K562 (cell line): ENCODE data around the gene LRRTM3. TPM values are rescaled to one million over a fixed set of nuclear protein-coding genes. Genes with fewer than 3 reads are reported as not detected.

ENCODE experiments used
- ATAC-seq: fragments of 200-7000 bp; cut with Tn5 transposase; 3 replicates; pipeline ENCODE4 v1.9.1; 2020; ENCODE audit warnings: moderate library complexity
- BruUV-seq: library from RNA; stranded (reverse); fragments of 400-500 nt; replicated peaks from 2 replicates; lab custom pipeline; 2021; lab: Mats Ljungman, UMichigan
- CTCF ChIA-PET: fragments of 300-600 bp; formaldehyde crosslinking; extraction: SDS; loops from one replicate; lab custom pipeline; 2021; ENCODE audit warnings: low intra/inter-chr PET ratio; lab: Yijun Ruan, JAX
- POLR2A ChIA-PET: fragments of 300-600, 350-650 bp; sonication (Branson Sonifier 250); formaldehyde crosslinking; extraction: SDS; loops from one replicate; lab custom pipeline; 2021; ENCODE audit warnings: antibody characterized with exemption, inconsistent platforms; lab: Yijun Ruan, JAX
- DNase-seq, 4 experiments: peaks; one replicate each; pipeline versions ENCODE4 v3.0.0 to v3.0.0-alpha.2; 2011 to 2018; ENCODE audit warnings: low spot score in 3 of 4, mixed read lengths in 3 of 4; ENCODE audit errors: extremely low read depth in 1 of 4
- FAIRE-seq: peaks from 2 replicates; lab custom pipeline; 2011; peaks lifted over from hg19 to GRCh38; lab: Jason Lieb, UNC
- H2AFZ ChIP-seq: 2 replicates; pipeline ENCODE4 v1.6.0; 2011; ENCODE audit warnings: low read depth, low read length, control low read depth, inconsistent platforms
- H3K27ac ChIP-seq: fragments of 200-600 bp; 3 replicates; pipeline ENCODE4 v1.8.0; 2011; ENCODE audit warnings: low read depth, mild to moderate bottlenecking, control low read depth, inconsistent platforms, low read length, moderate library complexity, mixed read lengths; ENCODE audit errors: extremely low read depth
- H3K27me3 ChIP-seq, 2 experiments: fragments of 300-600 bp in 1 of 2; 2 replicates in 1 of 2; 3 replicates in 1 of 2; pipeline versions ENCODE4 v1.6.0 to v1.8.0; 2011; ENCODE audit warnings: inconsistent platforms in 2 of 2, low read length in 2 of 2, mild to moderate bottlenecking in 1 of 2, mixed read lengths in 1 of 2, moderate library complexity in 1 of 2; ENCODE audit not compliant: control insufficient read depth in 2 of 2, insufficient read depth in 2 of 2
- H3K36me3 ChIP-seq: fragments of 300-600 bp; 3 replicates; pipeline ENCODE4 v1.8.0; 2011; ENCODE audit warnings: mild to moderate bottlenecking, low read length, inconsistent platforms; ENCODE audit not compliant: control insufficient read depth, insufficient read depth
- H3K4me1 ChIP-seq, 2 experiments: fragments of 200-600 bp in 1 of 2; replicated peaks in 1 of 2; 2 replicates in 1 of 2; 3 replicates in 1 of 2; pipeline versions ENCODE4 v1.5.1 to v1.8.0; 2011; ENCODE audit warnings: inconsistent platforms in 2 of 2, low read length in 2 of 2, mild to moderate bottlenecking in 1 of 2, mixed read lengths in 1 of 2, moderate library complexity in 1 of 2; ENCODE audit not compliant: control insufficient read depth in 2 of 2, insufficient read depth in 2 of 2
- H3K4me2 ChIP-seq: 2 replicates; pipeline ENCODE4 v1.6.1; 2011; ENCODE audit warnings: low read length, control low read depth, inconsistent platforms, mixed read lengths; ENCODE audit not compliant: insufficient read depth
- H3K4me3 ChIP-seq: fragments of 200-600 bp; sonication (generic), shearing (Covaris generic); 2 replicates; pipeline ENCODE4 v1.5.1; 2016; ENCODE audit warnings: control low read depth, inconsistent platforms
- H3K79me2 ChIP-seq: fragments of 200-600 bp; 3 replicates; pipeline ENCODE4 v1.8.0; 2011; ENCODE audit warnings: low read length, inconsistent platforms; ENCODE audit not compliant: control insufficient read depth, insufficient read depth
- H3K9ac ChIP-seq, 2 experiments: 2 replicates each; pipeline versions ENCODE4 v1.6.0 to v1.6.1; 2011; ENCODE audit warnings: low read depth in 2 of 2, low read length in 2 of 2, control low read depth in 1 of 2, inconsistent platforms in 1 of 2, mild to moderate bottlenecking in 1 of 2, mixed read lengths in 1 of 2; ENCODE audit not compliant: insufficient read depth in 1 of 2
- H3K9me1 ChIP-seq: one replicate; pipeline ENCODE4 v1.6.0; 2011; ENCODE audit warnings: inconsistent platforms, mild to moderate bottlenecking, low read length, moderate library complexity; ENCODE audit not compliant: control insufficient read depth, insufficient read depth
- H3K9me3 ChIP-seq: replicated peaks from 2 replicates; pipeline ENCODE4 v1.5.1; 2011; ENCODE audit warnings: low read depth, low read length, inconsistent platforms; ENCODE audit not compliant: control insufficient read depth, insufficient read depth
- H4K20me1 ChIP-seq: replicated peaks from 2 replicates; pipeline ENCODE4 v1.6.1; 2011; ENCODE audit warnings: low read length, inconsistent platforms, mixed read lengths; ENCODE audit not compliant: control insufficient read depth, insufficient read depth
- DIDO1 ChIP-seq: fragments of 450-650 bp; IDR thresholded peaks from 2 replicates; pipeline ENCODE4 v1.6.1; 2016; ENCODE audit warnings: low read depth, missing biosample characterization, missing genetic modification characterization
- HNRNPUL1 ChIP-seq: fragments of 200-400 bp; formaldehyde crosslinking; IDR thresholded peaks from 2 replicates; pipeline ENCODE4 v1.6.1; 2017; ENCODE audit warnings: low read length
- KLF1 ChIP-seq: fragments of 450-650 bp; IDR thresholded peaks from 2 replicates; pipeline ENCODE4 v1.6.1; 2016; ENCODE audit warnings: missing genetic modification characterization, missing compliant biosample characterization
- SRSF1 ChIP-seq: fragments of 200-400 bp; formaldehyde crosslinking; IDR thresholded peaks from 2 replicates; pipeline ENCODE4 v1.6.1; 2017; ENCODE audit warnings: mild to moderate bottlenecking, low read depth, low read length, moderate library complexity
- TARDBP ChIP-seq: fragments of 450-650 bp; IDR thresholded peaks from 2 replicates; pipeline ENCODE4 v1.6.1; 2016
- ZFP30 ChIP-seq: fragments of 250-450 bp; sonication (Bioruptor Pico); IDR thresholded peaks from 2 replicates; pipeline ENCODE4 v1.8.0; 2022; ENCODE audit warnings: moderate library complexity, mild to moderate bottlenecking, inconsistent platforms, borderline replicate concordance
- ZFPM2 ChIP-seq: fragments of 250-450 bp; sonication (Bioruptor Pico); IDR thresholded peaks from 2 replicates; pipeline ENCODE4 v1.5.1; 2022; ENCODE audit warnings: mild to moderate bottlenecking
- WGBS: fragments of 100-300 bp; shearing (Covaris generic); methylation state at CpG from one replicate; pipeline ENCODE4 v1.1.6; 2016; ENCODE audit warnings: low coverage, mixed read lengths; ENCODE audit not compliant: insufficient coverage; ENCODE audit errors: missing lambda C conversion rate; 5-methylcytosine and 5-hydroxymethylcytosine counted together
- in situ Hi-C: fragments of 300-500 bp; cut with MboI; formaldehyde crosslinking; loops from 4 replicates; pipeline ENCODE4 v1.15.0; 2018; ENCODE audit warnings: inconsistent platforms, mixed read lengths
- intact Hi-C: fragments of 100-400 bp; cut with micrococcal nuclease; formaldehyde crosslinking; loops from 2 replicates; pipeline ENCODE4 v1.14.2; 2022
- polyA plus RNA-seq, 8 experiments: library from polyadenylated mRNA; depleted of rRNA in 4 of 8; stranded (reverse) in 5 of 8; unstranded in 3 of 8; fragments of >200 nt; fragmentation: Nextera tagmentation in 2 of 8; fragmentation: Illumina TruSeq in 1 of 8; extraction: Ambion mirVana in 2 of 8; extraction: Trizol in 1 of 8; gene quantifications; 2 replicates each; pipeline versions ENCODE4 v1.2.1 to v1.2.3, GENCODE V29; 2011 to 2014; ENCODE audit warnings: inconsistent platforms in 1 of 8, missing spikeins in 1 of 8
- total RNA-seq, 7 experiments: library from RNA; depleted of rRNA in 6 of 7; stranded (reverse); fragments of >200 nt in 6 of 7; fragmentation: Illumina TruSeq in 2 of 7; extraction: Trizol in 2 of 7; gene quantifications; 2 replicates each; pipeline versions ENCODE4 v1.2.1 to v1.2.3, GENCODE V29; 2011 to 2021; ENCODE audit warnings: low replicate concordance in 1 of 7
- TF ChIP-seq, protein P1 (sequence below): fragments of 150-350 bp; IDR thresholded peaks from 2 replicates; pipeline ENCODE4 v1.6.1; 2014; ENCODE audit warnings: low read depth, mild to moderate bottlenecking, low read length, borderline replicate concordance
- TF ChIP-seq, protein P2 (sequence below): fragments of 250-450 bp; sonication (Bioruptor Pico); IDR thresholded peaks from 2 replicates; pipeline ENCODE4 v1.5.0; 2021; ENCODE audit warnings: mild to moderate bottlenecking, moderate library complexity
- TF ChIP-seq, protein P3 (sequence below): fragments of 250-450 bp; sonication (Bioruptor Pico); IDR thresholded peaks from 2 replicates; pipeline ENCODE4 v1.8.0; 2021; ENCODE audit warnings: mild to moderate bottlenecking, moderate library complexity

LRRTM3 gene
- total and polyA plus RNA-seq, 9 of the 15 experiments (the other 6 are each of a cell fraction or from before 2014, with no cell fraction given) = not detected

DNA sequence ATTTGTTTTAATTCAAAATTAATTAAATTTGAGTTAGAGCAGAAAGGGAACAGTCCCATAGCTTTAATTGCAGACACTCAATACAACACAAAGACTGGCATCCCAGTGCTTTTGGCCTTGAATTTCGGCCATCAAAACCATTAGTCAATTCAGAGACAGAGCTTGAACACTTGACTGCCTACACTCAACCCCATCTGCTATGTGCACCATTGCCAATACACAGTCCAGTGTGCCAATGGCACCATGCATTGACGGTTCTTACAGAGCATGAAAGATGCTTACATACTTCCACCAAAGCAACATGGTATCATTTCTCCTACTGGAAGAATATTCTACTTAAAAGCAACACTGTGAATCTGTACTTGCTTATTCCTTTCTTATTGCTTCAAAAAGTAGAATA, 43.6 kb upstream of the LRRTM3 start:
- TF ChIP-seq ZFP30 (CRISPR knock-in tag) (no peak), HNRNPUL1 (no peak), ZFPM2 (CRISPR knock-in tag) (no peak), KLF1 (no peak), DIDO1 (tag) (no peak), SRSF1 (no peak), TARDBP (no peak)
- TF ChIP-seq, protein P1, sequence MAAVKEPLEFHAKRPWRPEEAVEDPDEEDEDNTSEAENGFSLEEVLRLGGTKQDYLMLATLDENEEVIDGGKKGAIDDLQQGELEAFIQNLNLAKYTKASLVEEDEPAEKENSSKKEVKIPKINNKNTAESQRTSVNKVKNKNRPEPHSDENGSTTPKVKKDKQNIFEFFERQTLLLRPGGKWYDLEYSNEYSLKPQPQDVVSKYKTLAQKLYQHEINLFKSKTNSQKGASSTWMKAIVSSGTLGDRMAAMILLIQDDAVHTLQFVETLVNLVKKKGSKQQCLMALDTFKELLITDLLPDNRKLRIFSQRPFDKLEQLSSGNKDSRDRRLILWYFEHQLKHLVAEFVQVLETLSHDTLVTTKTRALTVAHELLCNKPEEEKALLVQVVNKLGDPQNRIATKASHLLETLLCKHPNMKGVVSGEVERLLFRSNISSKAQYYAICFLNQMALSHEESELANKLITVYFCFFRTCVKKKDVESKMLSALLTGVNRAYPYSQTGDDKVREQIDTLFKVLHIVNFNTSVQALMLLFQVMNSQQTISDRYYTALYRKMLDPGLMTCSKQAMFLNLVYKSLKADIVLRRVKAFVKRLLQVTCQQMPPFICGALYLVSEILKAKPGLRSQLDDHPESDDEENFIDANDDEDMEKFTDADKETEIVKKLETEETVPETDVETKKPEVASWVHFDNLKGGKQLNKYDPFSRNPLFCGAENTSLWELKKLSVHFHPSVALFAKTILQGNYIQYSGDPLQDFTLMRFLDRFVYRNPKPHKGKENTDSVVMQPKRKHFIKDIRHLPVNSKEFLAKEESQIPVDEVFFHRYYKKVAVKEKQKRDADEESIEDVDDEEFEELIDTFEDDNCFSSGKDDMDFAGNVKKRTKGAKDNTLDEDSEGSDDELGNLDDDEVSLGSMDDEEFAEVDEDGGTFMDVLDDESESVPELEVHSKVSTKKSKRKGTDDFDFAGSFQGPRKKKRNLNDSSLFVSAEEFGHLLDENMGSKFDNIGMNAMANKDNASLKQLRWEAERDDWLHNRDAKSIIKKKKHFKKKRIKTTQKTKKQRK = no peak
- TF ChIP-seq, protein P2, sequence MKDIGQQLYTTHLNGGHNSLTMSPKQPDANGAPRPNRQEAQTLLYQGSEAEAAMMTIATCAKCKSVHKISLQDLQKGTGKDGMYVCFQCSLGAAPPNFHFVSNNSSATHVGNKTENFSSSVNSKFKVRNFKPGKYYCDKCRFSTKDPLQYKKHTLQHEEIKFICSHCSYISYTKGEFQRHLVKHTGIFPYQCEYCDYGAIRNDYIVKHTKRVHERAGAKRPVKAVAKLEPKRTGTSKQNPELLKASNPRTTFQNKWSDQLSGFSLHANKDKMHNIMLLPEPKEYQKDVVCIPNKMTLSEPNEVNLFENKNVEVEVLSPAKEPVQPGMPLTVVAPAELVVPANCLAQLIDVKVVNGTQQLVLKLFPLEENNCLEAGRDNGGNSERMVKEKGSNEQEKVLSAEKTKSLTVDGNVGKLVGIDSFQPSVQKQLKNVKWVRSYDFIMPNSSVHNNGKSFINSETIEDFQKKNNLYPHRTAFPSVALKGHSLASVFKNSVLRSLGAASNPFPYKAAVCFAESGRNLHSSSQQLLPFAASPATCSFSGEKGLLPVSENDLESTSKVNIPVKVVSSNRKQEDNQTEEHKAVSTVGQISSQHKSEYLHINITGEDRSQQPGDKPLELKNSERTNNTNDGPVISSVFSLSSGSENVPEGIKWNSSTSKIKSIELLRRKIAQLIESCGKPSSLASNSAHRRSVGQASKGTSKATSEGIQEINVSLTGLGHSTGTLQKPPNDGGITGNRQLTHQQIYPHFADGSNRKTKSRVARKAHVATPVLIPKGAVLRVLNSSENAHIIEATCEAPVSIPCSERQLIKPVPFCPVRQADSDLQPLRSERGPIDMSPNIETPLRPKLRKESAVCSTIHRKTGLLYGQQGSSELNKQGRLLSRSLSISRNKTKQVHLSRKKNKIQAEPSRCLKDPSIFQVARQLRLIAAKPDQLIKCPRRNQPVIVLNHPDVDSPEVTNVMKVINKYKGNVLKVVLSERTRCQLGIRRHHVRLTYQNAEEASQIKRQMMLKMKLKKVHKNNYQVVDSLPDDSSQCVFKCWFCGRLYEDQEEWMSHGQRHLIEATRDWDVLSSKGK (CRISPR knock-in tag) = no peak
- TF ChIP-seq, protein P3, sequence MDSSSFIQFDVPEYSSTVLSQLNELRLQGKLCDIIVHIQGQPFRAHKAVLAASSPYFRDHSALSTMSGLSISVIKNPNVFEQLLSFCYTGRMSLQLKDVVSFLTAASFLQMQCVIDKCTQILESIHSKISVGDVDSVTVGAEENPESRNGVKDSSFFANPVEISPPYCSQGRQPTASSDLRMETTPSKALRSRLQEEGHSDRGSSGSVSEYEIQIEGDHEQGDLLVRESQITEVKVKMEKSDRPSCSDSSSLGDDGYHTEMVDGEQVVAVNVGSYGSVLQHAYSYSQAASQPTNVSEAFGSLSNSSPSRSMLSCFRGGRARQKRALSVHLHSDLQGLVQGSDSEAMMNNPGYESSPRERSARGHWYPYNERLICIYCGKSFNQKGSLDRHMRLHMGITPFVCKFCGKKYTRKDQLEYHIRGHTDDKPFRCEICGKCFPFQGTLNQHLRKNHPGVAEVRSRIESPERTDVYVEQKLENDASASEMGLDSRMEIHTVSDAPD (CRISPR knock-in tag) = no peak
- intact Hi-C loops = no loop called here
- no peak overlapping the region for H2AFZ ChIP-seq
- H3K9ac ChIP-seq = no peak overlapping the region
- DNase-seq (no peak), FAIRE-seq (no peak), ATAC-seq (no peak)
- no TSS peak for BruUV-seq
- H3K27ac ChIP-seq = no peak overlapping the region
- no peaks in the 10 kb centered on the region for H3K79me2 ChIP-seq
- H3K4me3 ChIP-seq = no peak overlapping the region
- ChIA-PET CTCF (no interaction called here), POLR2A (no interaction called here)
- in situ Hi-C loops = no loop called here
- no peaks in the 10 kb centered on the region for H3K9me1 ChIP-seq
- H3K9me3 ChIP-seq = no peaks in the 10 kb centered on the region
- no peak overlapping the region for H3K4me2 ChIP-seq
- WGBS = 0% methylated on average over 2 of the region's 2 CpGs
- H3K36me3 ChIP-seq = no peaks in the 10 kb centered on the region
- H3K27me3 ChIP-seq = no peaks in the 10 kb centered on the region
- H3K4me1 ChIP-seq = no peaks in the 10 kb centered on the region
- no peaks in the 10 kb centered on the region for H4K20me1 ChIP-seq
